Measurements from ENCODE around the gene ERMP1. TPM values are rescaled to one million over a fixed set of nuclear protein-coding genes. Genes with fewer than 3 reads are reported as not detected.

ERMP1 gene
- polyA plus RNA-seq, 1 of the 3 experiments (the other 2 are of a cell fraction): 5.9 TPM

- no peaks in the 10 kb centered on the region for H4K20me1 ChIP-seq (ENCODE audit: insufficient read depth)
- POLR2A ChIA-PET: no interaction called here
- H3K4me2 ChIP-seq: no peak overlapping the region
- H3K27ac ChIP-seq (ENCODE audit: low read depth in 2 of 2, low read length in 1 of 2): no peak overlapping the region
- 85% methylated on average over 2 of the region's 2 CpGs for WGBS (ENCODE audit: low lambda C conversion rate)
- H3K4me3 ChIP-seq (ENCODE audit: low read depth in 2 of 2, low read length in 1 of 2): no peak overlapping the region
- H3K9me3 ChIP-seq: no peaks in the 10 kb centered on the region
- no peaks in the 10 kb centered on the region for H3K27me3 ChIP-seq (ENCODE audit: insufficient read depth)
- H3K9me2 ChIP-seq: no peaks in the 10 kb centered on the region
- CTCF ChIA-PET: interaction anchor here (0.6 to 2.3 kb wide), 2 partner anchors 23 to 978 kb away, joined by 3 to 6 read pairs; no protein-coding TSS in a partner anchor
- no peaks in the 10 kb centered on the region for H3K79me2 ChIP-seq (ENCODE audit: insufficient read depth)
- H3K36me3 ChIP-seq (replicated peaks in 1 of 2; ENCODE audit: control insufficient read depth in 1 of 2, insufficient read depth in 2 of 2, low read length in 1 of 2): no peaks in the 10 kb centered on the region
- H3K9ac ChIP-seq: no peak overlapping the region
- no peak for DNase-seq
- TF ChIP-seq PBX3 (IDR thresholded peaks at IDR 0.05): no peak
- TF ChIP-seq ZBTB33 (IDR thresholded peaks at IDR 0.05; ENCODE audit: borderline replicate concordance, low read depth): no peak
- TF ChIP-seq EP300 (IDR thresholded peaks at IDR 0.05; ENCODE audit: borderline replicate concordance in 1 of 2, low read depth in 1 of 2, low read length in 1 of 2): no peak
- TF ChIP-seq FOXJ3 (CRISPR knock-in tag; IDR thresholded peaks at IDR 0.05): no peak
- no peak for TF ChIP-seq POLR2AphosphoS5 (IDR thresholded peaks at IDR 0.05; ENCODE audit: low read depth, low read length)
- TF ChIP-seq REST (IDR thresholded peaks at IDR 0.05; ENCODE audit: low read depth, low read length): no peak
- no peak for TF ChIP-seq CTCF (IDR thresholded peaks at IDR 0.05)
- TF ChIP-seq CHD2 (IDR thresholded peaks at IDR 0.05; ENCODE audit: low read length, partially characterized antibody): no peak
- no peak for TF ChIP-seq USF2 (IDR thresholded peaks at IDR 0.05; ENCODE audit: borderline replicate concordance, low read depth, low read length)
- TF ChIP-seq GATA2 (CRISPR knock-in tag; IDR thresholded peaks at IDR 0.05): no peak
- TF ChIP-seq FOSL2 (IDR thresholded peaks at IDR 0.05; ENCODE audit: borderline replicate concordance, low read depth): no peak
- TF ChIP-seq YY1 (IDR thresholded peaks at IDR 0.05; ENCODE audit: low read depth): no peak
- no peak for TF ChIP-seq MEF2A (IDR thresholded peaks at IDR 0.05; ENCODE audit: borderline replicate concordance, low read depth)
- TF ChIP-seq EZH2phosphoT487 (IDR thresholded peaks at IDR 0.05; ENCODE audit: borderline replicate concordance, low read depth): no peak
- TF ChIP-seq TCF12 (IDR thresholded peaks at IDR 0.05): no peak
- no peak for TF ChIP-seq ELF1 (IDR thresholded peaks at IDR 0.05)
- no peak for TF ChIP-seq RAD21 (IDR thresholded peaks at IDR 0.05; ENCODE audit: low read length)
- no peaks in the 10 kb centered on the region for H3F3A ChIP-seq (replicated peaks; ENCODE audit: insufficient read depth)
- no peaks in the 10 kb centered on the region for H3K4me1 ChIP-seq (ENCODE audit: control insufficient read depth in 1 of 2, insufficient read depth in 2 of 2, low read depth in 1 of 2, low read length in 1 of 2)
- no peak overlapping the region for H2AFZ ChIP-seq (ENCODE audit: low read depth)
Measured at GRCh38 chr9:5863092-5863746, 30.3 kb upstream of the ERMP1 start.
